GM21423 (cell line): Measurements from ENCODE around the gene LAMA3.

Experiments used
- ATAC-seq: cut with Tn5 transposase; IDR thresholded peaks from one replicate; pipeline ENCODE4 v1.9.1; 2021; ENCODE audit warnings: mild to moderate bottlenecking, moderate library complexity; ENCODE audit not compliant: unreplicated experiment

The LAMA3 gene

DNA sequence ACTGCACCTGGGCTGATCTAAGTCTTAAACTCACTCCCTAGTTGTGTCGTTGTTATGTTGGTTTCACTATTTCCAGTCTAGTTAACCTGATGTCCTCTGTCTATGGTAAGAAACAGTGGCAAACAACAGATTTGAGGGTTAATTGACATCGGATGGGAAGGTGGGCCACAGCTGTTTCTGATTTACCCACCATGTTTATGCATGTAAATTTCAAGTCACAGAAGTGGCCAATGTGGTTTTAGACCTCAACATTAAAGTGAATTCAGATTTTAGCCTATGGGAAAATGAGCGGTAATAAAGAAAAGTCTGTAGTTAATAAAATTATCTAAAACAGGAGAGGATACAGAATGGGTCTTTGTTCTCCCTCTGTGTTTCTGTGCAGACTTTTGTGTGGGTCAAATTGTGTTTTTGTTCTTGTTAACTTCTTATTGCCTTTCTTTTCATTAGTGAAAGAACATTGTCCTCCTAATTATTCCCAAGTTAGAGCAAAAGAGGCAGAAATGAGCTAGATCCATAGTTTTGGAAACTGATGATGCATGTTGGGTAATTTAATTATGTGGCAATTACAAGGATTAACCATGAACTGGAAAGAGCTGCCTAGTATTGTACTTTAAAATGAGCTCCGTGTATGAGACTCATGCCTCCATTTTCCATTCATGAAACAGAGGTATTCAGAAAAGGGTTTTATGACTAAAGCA is 83.2 kb downstream of the LAMA3 start:
- no peak for ATAC-seq

DNA sequence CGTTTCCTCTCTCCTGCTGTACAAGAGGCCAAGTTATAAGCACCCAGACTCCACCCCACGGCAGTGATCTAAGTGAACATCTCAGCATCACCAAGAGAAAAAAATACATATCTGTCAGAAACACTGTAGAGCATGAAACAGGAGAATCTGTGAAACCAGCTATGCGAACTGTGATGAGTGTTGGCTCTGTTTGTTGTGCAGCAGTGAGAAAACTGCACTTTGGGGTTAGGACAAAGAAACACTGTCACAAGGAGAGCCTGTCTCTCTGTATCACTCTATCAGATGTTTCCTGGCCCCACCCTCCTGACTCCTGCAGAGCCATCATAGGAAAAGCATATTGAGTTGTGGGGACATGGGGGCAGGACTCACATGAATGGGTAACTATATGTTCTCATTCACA is 87.1 kb downstream of the LAMA3 start:
- no peak for ATAC-seq

DNA sequence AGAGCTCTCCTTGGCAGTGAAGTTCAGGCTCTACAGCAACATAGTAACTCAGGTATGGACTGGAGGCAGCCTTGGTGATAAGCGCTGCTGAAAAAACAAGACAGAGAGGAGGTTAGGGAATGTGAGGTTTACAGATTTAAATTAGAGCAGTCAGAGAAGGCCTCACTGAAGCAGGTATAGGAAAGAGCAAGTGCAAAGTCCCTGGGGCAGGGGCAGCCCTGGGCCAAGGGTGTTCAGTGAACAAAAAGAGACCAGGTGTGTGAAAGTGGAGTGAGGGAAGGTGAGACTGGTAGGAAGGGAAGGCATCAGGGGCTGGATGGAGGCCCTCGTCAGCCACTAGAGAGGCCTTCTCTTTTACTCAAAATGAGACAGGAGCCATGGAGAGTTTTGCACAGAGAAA is 89.6 kb downstream of the LAMA3 start:
- ATAC-seq = no peak

DNA sequence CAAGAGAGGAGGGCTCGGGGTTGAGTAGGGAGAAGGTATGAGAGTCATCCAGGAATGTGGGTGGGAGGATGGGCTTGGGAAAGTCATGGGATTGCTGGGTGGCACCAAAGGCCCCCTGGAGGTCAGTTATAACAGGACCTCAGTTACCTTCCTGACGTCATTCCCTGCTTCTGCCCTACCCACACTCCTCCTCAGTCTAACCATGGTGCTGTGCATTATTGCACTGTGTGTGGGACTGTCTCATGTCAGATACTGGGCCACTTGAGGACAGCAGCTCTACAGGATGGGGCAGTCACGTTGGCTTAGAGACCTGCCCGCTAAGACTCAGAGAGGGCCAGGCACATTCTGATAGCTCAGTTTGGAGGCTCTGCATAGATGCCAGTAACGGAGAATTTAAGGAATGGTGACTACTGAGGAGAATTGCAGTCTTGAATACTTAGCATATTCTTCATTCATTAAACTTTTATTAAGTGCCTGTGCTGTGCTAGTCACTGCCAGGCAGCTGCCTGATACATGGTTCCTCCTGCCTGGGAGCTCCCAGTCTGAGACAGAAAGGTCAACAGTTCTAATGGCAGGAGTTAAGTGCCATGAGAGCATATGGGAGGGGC is 90.5 kb downstream of the LAMA3 start:
- no peak for ATAC-seq

DNA sequence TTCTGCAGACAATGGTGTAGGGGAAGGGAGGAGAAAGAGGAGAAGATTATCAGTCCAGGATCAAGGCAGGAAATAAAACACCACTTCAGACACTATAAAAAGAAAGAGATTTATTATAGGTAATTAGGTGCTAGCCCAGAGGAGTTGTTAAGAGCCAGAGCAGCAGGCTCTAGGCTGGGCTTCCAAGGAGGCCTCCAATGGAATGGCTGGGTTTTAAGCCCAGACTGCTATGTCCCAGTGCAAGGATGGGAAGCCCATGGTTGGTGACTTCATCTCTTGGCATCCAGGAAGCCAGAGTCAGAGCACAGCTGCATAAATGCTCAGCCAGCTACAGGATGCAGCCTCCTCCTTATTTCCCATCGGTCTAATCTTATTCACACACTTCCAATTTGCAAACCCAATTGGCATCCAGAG is 95.6 kb downstream of the LAMA3 start:
- ATAC-seq = no peak

DNA sequence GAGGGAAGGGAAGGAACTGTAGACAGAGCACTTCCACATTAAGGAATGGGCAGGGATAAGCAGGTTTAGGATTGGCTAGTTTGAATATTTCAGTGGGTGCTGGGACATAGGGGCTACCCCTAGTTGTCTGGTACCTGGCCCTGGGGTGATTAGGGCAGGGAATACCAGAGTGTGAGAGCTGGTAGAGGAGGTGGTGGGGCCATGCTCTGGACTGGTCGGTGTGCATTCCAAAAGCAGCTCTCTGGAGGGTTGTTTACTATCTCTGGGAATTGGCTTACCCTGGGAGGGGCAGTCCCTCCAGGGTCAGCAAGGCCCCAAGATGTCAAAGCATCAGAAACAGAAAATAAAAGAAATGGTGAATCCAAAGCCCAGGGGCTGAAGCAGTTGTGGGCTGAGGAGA is 103.8 kb downstream of the LAMA3 start:
- no peak for ATAC-seq

DNA sequence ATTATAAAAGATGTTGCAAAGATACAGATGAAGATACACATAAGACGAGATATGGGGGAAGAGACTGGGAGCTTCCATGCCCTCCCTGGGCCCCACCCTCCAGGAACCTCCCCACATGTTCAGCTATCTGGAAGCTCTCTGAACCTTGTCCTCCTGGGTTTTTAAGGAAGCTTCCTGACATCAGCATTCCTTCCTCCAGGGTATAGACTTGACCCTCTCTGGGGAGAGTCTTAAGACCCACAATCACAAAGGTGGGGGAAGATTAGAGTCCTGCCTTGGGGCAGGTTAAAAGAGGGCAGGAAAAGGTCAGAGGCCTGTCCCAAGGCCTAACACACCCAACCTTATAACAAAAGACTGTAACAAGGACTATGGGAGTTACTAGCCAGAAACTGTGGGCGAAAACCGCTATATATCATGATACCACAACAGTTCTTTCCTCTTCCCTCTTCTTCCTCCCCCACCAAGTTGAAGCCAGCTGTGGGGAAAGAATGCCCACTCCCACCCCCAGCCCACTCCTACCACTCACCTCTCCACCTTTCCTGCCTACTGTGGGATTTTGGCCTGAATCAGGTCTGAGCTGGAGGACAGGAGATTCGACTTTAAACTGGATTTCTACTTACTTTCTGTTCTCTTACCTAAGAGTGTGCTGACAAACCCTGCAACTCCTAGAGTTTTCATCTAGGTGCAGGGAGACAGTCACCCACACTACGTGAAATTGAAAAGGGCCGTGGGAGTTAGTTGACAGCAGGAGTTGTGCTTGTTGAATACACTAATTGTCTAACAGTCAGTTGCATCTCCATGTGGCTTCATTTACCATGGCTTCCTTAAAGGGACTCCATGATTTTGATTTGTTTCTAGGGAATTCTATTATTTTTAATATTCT is 105.0 kb downstream of the LAMA3 start:
- ATAC-seq = no peak

DNA sequence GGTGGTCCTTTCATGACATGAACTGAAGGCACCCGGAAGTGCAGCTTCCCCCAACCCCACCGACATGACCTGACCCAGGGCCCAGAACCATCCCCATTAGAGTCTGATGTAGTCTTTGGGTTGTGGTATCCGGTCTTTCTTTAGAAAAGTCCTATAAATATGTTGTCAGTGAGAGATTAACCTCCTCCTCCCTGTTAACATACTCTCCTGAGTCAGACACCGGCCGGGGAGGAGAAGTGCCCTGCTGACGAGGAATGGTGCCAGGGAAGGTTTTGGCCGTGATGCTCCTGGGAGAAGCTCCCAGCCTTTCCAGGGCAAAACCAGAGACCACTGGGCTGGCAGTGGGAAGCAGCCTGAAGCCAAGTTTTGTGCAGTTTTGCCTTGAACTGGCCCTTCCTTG is 109.0 kb downstream of the LAMA3 start:
- no peak for ATAC-seq

DNA sequence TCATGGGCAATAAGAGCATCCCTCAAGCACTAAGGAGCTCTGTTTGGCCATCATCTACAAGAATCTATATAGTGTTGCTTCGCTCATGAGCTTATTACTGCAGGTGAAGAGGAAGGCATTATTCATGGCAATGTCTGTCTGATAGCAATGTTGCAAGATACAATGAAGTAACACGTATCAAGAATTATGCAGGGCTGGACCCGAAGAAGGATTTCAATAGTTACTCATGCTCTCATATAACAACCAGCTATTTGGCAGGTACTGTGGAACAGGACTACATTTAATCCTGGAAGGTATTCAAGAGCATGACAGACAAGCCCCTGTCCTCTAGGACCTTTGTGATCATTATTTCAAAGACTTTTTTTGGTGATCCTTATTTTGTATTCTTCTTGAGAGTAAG is 109.6 kb downstream of the LAMA3 start:
- ATAC-seq = no peak

DNA sequence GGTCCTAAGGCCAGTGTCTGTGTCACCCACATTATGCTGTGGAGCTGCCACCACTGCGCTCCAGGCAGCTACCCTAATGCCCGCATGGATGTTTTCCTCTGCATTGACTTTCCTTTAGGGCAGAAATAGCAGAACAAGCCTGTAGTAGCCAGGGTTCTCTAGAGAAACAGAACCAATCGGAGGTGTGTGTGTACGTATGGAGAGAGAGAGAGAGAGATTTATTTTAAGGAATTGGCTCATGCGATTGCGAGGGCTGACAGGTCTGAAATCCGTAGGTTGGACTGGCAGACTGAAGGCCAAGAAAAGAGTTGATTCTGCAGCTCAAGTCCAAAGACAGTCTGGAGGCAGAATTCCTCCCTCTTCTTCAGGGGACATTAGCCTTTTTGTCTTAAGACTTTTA is 110.3 kb downstream of the LAMA3 start:
- ATAC-seq = no peak

DNA sequence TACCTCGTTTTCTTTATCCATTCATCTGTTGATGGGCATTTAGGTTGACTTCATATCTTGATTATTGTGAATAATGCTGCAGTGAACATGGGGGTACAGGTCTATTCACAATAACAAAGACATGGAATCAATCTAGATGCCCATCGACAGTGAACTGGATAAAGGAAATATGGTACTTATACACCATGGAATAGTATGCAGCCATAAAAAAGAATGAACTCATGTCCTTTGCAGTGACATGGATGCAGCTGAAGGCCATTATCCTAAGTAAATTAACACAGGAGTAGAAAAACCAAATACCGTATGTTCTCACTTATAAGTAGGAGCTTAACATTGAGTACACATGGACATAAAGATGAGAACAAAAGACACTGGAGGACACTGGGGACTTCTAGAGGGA is 111.6 kb downstream of the LAMA3 start:
- no peak for ATAC-seq

DNA sequence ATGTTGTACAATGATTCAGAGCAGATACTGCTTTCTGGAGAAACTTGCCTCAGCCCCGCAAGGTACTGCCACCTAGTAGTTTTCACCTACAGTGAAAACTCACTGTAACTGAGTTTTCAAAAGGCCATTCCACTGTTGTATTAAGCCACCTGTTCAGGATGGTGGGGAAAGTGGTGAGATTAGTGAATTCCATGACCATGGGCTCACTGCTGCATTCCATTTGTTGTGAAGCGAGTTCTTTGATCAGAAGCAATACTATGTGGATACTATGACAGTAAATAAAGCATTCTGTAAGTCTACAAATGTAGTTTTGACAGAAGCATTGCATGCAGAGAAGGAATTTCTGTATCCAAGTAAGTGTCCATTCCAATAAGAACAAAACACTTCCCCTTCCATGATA is 113.6 kb downstream of the LAMA3 start:
- no peak for ATAC-seq

DNA sequence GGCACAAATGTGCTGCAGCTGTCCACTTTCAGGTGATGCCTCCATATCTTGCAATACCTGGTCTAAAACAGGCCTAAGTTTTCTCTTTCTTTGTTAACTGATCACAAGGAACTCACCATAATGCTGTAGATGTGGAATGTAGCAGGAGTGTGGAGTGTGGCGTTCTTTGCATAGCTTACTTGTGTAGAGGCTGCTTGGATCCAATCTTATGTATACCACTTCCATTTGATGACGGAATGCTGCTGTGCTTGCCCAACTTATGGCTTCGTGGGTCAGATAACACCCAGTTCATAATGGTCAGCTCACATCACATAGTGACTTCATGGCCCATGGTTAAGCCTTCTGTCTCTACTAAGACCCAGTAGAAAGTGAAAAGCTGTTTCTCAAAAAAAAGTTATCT is 114.5 kb downstream of the LAMA3 start:
- ATAC-seq = no peak

DNA sequence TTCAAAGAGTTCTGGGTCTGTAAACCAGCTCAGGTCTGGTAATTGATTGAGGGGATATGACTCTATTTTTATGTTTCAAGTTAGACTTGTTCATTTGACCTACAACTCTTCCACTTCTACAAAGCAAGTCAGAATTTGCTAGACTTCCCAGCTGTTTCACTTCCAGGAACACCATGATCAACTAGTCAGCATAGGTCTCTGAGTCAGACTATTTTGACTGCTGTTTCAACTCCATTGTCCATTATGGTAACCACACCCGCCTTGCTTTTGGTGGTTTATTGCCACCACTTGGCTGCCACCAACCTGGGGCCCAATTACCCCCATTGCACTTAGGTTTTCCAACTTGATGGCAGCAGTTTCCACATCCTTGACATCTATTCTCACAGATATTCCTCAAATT is 116.6 kb downstream of the LAMA3 start:
- no peak for ATAC-seq

DNA sequence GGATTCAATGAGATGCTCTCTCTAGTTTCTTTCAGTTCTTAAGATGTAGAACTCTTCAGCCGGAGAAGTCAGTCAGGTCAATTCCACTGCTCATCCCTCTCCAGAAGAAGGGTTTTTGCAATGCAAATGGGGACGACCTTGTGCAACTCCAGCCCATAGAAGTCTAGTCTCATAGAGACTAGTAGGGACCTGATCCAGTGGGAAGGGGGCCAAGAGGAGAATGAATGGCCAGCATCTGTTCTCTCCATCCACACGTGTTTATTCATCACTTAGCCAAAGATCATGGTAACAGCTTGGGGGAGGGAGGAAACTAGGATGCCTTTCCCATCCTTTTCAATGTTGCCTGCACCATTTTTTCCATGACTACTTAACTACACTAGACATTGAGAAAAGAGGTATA is 120.2 kb downstream of the LAMA3 start:
- no peak for ATAC-seq

DNA sequence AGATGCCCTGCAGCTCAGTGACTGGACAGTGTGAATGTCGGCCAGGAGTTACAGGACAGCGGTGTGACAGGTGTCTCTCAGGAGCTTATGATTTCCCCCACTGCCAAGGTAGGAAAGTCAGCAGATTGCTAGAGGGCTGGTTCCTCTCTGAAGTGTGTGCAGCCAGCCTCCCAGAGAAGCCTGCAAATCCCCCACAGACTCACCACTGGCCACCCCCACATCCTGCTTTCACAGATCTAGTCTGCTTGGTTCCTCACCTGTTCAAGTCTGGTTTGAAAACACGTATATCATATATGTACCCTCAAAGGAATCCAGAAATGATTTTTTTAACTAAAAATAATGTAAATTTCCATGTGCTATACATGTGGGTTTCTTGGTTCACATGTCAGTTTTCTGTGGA is 121.1 kb downstream of the LAMA3 start:
- ATAC-seq = no peak

DNA sequence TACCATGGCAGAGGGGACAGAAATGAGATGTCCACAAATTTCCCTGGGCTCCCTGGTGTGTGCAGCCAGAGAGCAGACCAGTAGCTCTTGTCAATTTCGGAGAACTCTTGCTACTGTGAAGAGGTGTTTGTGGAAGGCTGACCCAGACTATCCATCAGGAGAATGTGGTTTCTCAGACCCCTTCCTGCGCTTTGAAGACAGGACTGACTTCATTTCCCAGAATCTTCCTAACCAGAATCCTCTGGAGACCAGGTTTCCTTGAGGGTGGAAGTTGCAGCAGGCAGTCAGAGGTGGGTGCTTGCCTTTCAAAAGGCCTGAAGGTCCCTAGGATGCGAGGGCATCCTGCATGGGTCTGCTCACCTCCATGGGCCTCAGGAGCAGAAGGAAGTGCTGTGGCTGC is 121.9 kb downstream of the LAMA3 start:
- no peak for ATAC-seq

DNA sequence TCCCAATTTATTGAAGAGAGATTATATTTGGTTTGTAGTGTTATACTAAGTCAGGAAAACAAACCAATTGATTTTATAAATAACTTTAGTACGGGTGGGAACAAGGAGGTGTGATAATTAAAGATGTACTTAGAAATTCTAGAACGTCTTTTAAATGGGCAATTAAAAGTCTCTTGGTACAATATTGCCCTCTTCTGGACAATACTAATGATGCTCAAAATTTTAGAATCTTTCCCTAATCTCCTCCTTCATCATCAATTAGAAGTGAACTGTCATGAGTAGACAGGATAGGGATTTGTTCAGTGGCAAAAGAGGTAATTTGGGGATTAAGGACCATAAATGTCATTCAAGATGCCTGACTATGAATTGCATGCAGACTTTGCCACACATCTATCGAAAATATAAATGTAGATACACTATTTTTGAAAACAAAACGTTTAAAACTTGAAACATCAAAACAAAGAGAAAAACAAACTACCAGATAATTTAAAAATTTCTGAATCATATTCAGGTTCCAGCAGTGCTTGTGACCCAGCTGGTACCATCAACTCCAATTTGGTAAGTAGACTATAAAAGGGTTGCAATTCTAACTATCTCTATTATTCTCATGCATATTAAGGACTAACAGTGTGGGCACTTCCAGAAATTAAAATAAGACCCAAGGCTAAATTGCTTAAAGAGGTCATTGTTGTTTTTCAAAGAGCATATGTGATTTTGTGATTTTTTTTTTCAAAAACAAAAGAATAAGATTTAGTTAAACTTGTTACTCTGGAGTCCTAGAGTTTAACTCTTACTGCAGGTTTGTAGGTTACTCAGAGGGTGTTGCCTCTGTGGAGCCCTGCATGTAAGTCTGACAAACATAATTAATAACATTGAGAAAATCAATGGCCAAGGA is 123.5 kb downstream of the LAMA3 start:
- ATAC-seq = no peak

DNA sequence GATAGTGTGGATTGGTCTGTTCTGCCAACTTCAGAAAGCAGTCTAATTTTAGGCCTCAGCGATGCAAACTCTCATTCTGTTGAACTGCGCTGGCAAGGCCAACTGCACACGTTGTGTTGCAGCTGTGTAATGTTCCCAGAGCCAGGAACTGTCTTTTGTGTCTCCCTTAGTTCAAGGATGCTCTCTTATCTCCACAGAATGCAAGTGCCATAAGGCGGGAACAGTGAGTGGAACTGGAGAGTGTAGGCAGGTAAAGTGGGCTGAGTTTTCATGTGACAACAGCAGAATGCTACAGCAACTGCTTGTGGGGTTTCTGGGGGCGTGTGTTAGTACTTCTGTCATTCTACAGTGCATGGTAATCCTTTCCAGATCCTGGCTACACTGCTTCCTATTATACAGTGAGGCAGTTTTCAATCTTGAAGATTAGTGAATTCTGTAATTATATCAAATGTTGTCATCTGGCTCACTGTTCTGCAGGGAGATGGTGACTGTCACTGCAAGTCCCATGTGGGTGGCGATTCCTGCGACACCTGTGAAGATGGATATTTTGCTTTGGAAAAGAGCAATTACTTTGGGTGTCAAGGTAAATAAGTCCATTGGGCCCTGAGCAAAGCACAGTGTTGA is 125.8 kb downstream of the LAMA3 start:
- ATAC-seq = no peak

DNA sequence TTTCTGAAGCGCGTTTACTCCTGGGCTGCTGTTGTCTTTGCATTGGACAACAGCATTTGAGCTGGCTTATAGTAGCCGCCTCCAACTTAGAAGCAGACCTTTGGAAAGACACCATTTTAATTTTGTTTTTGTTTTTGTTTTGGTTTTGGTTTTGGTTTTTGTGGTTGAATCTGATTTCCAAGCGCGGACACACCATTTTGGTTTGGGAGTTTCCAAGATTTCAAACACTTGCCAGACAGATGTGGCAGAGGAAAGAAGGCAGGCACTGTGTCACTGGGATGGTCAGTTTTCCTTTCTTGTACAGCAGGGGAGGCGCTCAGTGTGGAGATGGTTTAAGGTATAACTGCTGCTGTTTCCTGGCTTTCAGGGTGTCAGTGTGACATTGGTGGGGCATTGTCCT is 126.8 kb downstream of the LAMA3 start:
- no peak for ATAC-seq

DNA sequence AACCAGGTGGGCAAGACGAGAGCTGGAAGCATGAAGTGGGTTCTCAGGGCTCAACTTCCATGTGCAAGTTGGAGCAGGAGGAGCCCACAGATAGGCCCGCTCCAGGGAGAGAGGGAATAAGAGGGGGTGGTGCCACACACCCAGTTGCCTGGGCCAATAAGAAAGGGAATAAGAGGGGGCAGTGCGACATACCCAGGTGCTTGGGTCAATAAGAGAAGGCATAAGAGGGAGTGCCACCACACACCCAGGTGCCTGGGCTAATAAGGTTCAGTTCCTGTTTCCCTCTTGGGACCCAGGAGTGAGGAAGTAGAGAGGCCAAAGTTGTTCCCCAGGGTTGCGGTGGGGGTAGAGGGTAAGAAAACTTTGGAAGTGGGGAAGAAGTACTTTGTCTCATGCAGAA is 127.5 kb downstream of the LAMA3 start:
- ATAC-seq = no peak
